Stomach smooth muscle (tissue), 2 donors: Measurements from ENCODE around the gene ABCC1.
A peak's percentile ranks its signal among the peaks of the same experiment; 100 is the strongest.
"Not testable (repeated sequence)": the region's sequence is repeated elsewhere in the genome, so short reads cannot be mapped to it uniquely, and the experiment has no call there.

Experiments used
- H3K27ac ChIP-seq: one replicate; pipeline ENCODE4 v1.7.0; 2013; ENCODE audit warnings: mild to moderate bottlenecking, low read length, inconsistent platforms
- H3K27me3 ChIP-seq, 2 donors: one replicate each; pipeline ENCODE4 v1.7.0; 2013; ENCODE audit warnings: low read length in 2 of 2; ENCODE audit not compliant: insufficient read depth in 2 of 2, control insufficient read depth in 1 of 2
- H3K36me3 ChIP-seq, 2 donors: one replicate each; pipeline ENCODE4 v1.7.0; 2013; ENCODE audit warnings: low read length in 2 of 2; ENCODE audit not compliant: control insufficient read depth in 2 of 2, insufficient read depth in 2 of 2
- H3K4me1 ChIP-seq: one replicate; pipeline ENCODE4 v1.7.0; 2013; ENCODE audit warnings: low read length; ENCODE audit not compliant: control insufficient read depth, insufficient read depth
- H3K4me3 ChIP-seq, 2 donors: one replicate each; pipeline ENCODE4 v1.7.0; 2013; ENCODE audit warnings: low read length in 2 of 2
- H3K9ac ChIP-seq, 2 donors: one replicate each; pipeline ENCODE4 v1.7.0; 2013; ENCODE audit warnings: low read length in 2 of 2, mild to moderate bottlenecking in 1 of 2
- H3K9me3 ChIP-seq, 2 donors: one replicate each; pipeline ENCODE4 v1.7.0; 2013; ENCODE audit warnings: low read length in 2 of 2; ENCODE audit not compliant: control insufficient read depth in 2 of 2
- donor health status: healthy.
- donor health status: Pancreatic carcinoma.

ABCC1 gene

GRCh38 chr16:16099320-16099719 lies 149.9 kb downstream of the ABCC1 start:
- H3K4me1 ChIP-seq = peaks cover 65% of the 10 kb centered on the region
- H3K27me3 ChIP-seq = no peaks in the 10 kb centered on the region
- peaks cover 16 to 17% of the 10 kb centered on the region in 2 donors for H3K36me3 ChIP-seq
- H3K4me3 ChIP-seq = peak overlapping the region in 1 of 2 donors; percentile 7
- no peaks in the 10 kb centered on the region for H3K9me3 ChIP-seq
- H3K9ac ChIP-seq = no peak overlapping the region
- peak overlapping the region; percentile 94 for H3K27ac ChIP-seq

- Histone ChIP-seq H3K9me3 (no peaks in the 10 kb centered on the region), H3K4me1 (peaks cover 60% of the 10 kb centered on the region), H3K36me3 (peaks cover 16 to 17% of the 10 kb centered on the region in 2 donors), H3K27ac (no peak overlapping the region), H3K4me3 (no peak overlapping the region), H3K9ac (no peak overlapping the region), H3K27me3 (no peaks in the 10 kb centered on the region)
Observed at GRCh38 chr16:16100631-16101030, 151.2 kb downstream of the ABCC1 start.

DNA sequence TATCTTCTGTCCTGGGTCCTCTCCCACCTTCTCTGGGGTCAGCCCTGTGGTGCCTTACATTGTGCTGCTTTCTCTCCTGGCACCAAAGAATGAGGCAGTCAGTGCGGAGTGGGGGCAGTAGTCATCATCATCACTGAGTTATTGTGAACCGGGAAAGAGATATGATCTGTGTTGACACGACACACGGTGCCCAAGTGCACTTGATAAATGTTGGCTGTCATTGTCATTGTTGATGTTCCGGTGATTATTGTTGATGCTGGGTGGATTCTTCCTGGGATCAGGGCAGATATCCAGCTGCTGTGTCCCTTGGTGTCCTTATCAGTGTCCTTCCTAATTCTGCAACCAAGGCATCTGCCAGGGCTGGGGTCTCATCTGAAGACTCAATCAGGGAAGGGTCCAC lies 152.2 kb downstream of the ABCC1 start:
- Histone ChIP-seq H3K36me3 (peaks cover 17 to 20% of the 10 kb centered on the region in 2 donors), H3K27me3 (no peaks in the 10 kb centered on the region), H3K27ac (peak overlapping the region; percentile 64), H3K9me3 (no peaks in the 10 kb centered on the region), H3K4me3 (no peak overlapping the region), H3K4me1 (peaks cover 50% of the 10 kb centered on the region), H3K9ac (no peak overlapping the region)

DNA sequence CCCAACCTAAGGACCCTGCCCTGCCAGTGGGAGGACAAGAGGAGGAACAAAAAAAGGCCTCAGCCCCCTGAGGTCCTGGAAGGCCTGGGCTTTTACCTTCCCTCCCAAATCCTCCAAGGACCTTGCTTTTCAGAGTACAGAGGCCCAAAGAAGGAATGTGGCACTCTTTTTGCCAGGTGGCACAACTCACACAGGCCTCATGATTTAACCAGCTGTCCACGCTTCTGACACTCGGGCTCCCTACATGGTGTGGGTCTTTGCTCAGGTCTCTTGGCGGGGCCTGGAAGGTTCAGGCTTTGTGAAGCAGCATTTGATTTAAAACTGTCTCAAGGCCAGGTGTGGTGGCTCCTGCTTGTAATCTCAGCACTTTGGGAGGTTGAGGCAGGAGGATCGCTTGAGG lies 153.3 kb downstream of the ABCC1 start:
- Histone ChIP-seq H3K4me1 (peaks cover 39% of the 10 kb centered on the region), H3K27me3 (no peaks in the 10 kb centered on the region), H3K9ac (no peak overlapping the region), H3K4me3 (no peak overlapping the region), H3K9me3 (no peaks in the 10 kb centered on the region), H3K36me3 (peaks cover 21 to 22% of the 10 kb centered on the region in 2 donors), H3K27ac (peak overlapping the region; percentile 64)

DNA sequence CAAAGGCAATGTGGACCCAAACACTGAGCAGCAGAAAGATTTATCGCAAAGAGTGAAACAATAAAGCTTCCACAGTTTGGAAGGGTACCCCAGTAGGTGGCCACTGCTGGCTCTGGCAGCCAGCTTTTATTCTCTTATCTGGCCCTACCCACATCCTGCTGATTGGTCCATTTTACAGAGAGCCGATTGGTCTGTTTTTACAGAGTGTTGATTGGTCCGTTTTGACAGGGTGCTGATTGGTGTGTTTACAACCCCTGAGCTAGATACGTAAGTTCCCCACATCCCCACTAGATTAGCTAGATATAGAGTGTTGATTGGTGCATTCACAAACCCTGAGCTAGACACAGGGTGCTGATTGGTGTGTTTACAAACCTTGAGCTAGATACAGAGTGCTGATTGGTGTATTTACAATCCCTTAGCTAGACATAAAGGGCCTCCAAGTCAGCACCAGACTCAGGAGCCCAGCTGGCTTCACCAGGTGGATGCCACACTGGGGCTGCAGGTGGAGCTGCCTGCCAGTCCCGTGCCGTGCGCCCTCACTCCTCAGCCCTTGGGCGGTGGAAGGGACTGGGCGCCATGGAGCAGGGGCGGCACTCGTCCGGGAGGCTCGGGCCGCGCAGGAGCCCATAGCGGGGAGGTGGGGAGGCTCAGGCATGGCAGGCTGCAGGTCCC lies 154.9 kb downstream of the ABCC1 start:
- not testable (repeated sequence) for H3K4me3 ChIP-seq, H3K9me3 ChIP-seq, H3K9ac ChIP-seq, H3K27ac ChIP-seq, H3K27me3 ChIP-seq
- peaks cover 38% of the 10 kb centered on the region for H3K4me1 ChIP-seq
- H3K36me3 ChIP-seq = peaks cover 14 to 21% of the 10 kb centered on the region in 2 donors

DNA sequence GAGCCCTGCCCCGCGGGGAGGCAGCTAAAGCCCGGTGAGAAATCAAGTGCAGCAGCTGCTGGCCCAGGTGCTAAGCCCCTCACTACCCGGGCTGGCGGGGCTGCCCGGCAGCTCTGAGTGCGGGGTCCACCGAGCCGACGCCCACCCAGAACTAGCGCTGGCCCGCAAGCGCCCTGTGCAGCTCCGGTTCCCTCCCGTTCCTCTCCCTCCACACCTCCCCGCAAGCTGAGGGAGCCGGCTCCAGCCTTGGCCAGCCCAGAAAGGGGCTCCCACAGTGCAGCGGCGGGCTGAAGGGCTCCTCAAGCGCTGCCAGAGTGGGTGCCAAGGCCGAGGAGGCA lies 155.4 kb downstream of the ABCC1 start:
- not testable (repeated sequence) for H3K27ac ChIP-seq, H3K27me3 ChIP-seq, H3K4me3 ChIP-seq, H3K9ac ChIP-seq, H3K9me3 ChIP-seq
- H3K4me1 ChIP-seq = peaks cover 35% of the 10 kb centered on the region
- H3K36me3 ChIP-seq = peaks cover 14 to 21% of the 10 kb centered on the region in 2 donors

DNA sequence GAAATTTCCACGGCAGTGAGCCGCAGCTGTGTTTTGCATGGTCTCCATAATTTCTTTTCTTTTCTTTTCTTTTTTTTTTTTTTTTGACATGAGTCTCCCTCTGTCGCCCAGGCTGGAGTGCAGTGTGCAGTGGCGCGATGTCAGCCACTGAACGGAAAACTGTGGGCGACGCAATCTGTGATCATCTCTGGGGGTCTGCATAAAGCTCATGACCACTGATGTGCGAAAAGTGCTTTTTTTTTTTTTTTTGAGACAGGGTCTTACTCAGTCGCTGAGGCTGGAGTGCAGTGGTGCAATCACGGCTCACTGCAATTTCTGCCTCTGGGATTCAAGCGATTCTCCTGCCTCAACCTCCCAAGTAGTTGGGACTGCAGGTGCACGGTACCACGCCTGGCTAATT lies 156.2 kb downstream of the ABCC1 start:
- H3K4me3 ChIP-seq = no peak overlapping the region
- H3K4me1 ChIP-seq = peaks cover 26% of the 10 kb centered on the region
- H3K27ac ChIP-seq = no peak overlapping the region
- H3K27me3 ChIP-seq = no peaks in the 10 kb centered on the region
- H3K36me3 ChIP-seq = peaks cover 17 to 23% of the 10 kb centered on the region in 2 donors
- H3K9ac ChIP-seq = no peak overlapping the region
- no peaks in the 10 kb centered on the region for H3K9me3 ChIP-seq

GRCh38 chr16:16106466-16106865 lies 157.1 kb downstream of the ABCC1 start:
- no peaks in the 10 kb centered on the region for H3K9me3 ChIP-seq
- no peak overlapping the region for H3K9ac ChIP-seq
- H3K4me1 ChIP-seq = peaks cover 22% of the 10 kb centered on the region
- H3K36me3 ChIP-seq = peaks cover 21 to 26% of the 10 kb centered on the region in 2 donors
- H3K27ac ChIP-seq = no peak overlapping the region
- H3K27me3 ChIP-seq = no peaks in the 10 kb centered on the region
- no peak overlapping the region for H3K4me3 ChIP-seq

GRCh38 chr16:16107839-16108238 lies 158.4 kb downstream of the ABCC1 start:
- H3K4me3 ChIP-seq = no peak overlapping the region
- no peak overlapping the region for H3K9ac ChIP-seq
- peaks cover 11% of the 10 kb centered on the region for H3K4me1 ChIP-seq
- peaks cover 31% of the 10 kb centered on the region in 2 donors for H3K36me3 ChIP-seq
- H3K27ac ChIP-seq = peak overlapping the region; percentile 60
- H3K9me3 ChIP-seq = no peaks in the 10 kb centered on the region
- no peaks in the 10 kb centered on the region for H3K27me3 ChIP-seq

- Histone ChIP-seq H3K27ac (peak overlapping the region; percentile 60), H3K9me3 (no peaks in the 10 kb centered on the region), H3K4me3 (no peak overlapping the region), H3K9ac (no peak overlapping the region), H3K27me3 (no peaks in the 10 kb centered on the region), H3K36me3 (peaks cover 32 to 35% of the 10 kb centered on the region in 2 donors), H3K4me1 (peaks cover 11% of the 10 kb centered on the region)
Observed at GRCh38 chr16:16108759-16109158, 159.3 kb downstream of the ABCC1 start.

DNA sequence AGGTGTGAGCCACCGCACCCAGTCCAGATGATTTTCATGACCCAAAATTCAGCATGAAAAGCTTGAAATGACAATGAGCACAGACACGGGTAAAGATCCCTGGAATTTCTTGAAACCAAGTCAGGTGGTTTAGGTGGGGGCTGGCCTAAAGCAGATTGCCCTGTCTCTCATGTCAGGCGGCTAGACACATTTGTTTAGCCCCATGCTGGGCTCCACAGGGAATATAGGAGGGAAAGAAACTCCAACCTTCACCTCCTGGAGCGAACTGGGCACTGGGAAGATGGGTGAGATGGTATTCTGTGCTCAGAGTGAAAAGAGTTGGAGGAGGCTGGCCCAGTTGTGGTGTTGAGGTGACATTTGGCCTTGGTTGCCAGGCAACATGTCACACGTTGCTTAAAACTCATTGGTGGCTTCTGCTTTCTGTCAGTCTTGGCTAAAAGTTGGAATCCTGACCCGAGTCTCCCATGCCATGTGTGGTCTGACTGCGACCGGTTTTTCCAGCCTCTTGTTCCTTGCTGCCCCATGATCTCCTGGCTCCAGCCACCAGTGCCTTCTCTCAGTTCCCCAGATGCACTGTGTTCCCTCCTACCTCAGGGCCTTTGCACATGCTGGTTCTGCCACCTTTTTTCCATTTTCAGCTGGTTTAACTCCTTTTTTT lies 160.2 kb downstream of the ABCC1 start:
- Histone ChIP-seq H3K9me3 (no peaks in the 10 kb centered on the region), H3K9ac (no peak overlapping the region), H3K4me1 (peaks cover 11% of the 10 kb centered on the region), H3K27me3 (no peaks in the 10 kb centered on the region), H3K4me3 (no peak overlapping the region), H3K27ac (peak overlapping the region; percentile 60), H3K36me3 (peaks cover 27 to 33% of the 10 kb centered on the region in 2 donors)
